H1 (cell line): Measurements from ENCODE around the gene BNC2. TPM values are rescaled to one million over a fixed set of nuclear protein-coding genes. Genes with fewer than 3 reads are reported as not detected.

Source experiments
- BACH1 ChIP-seq: IDR thresholded peaks from 2 replicates; pipeline ENCODE4 v1.6.1; 2012; ENCODE audit warnings: low read length, improper control_type of control experiment
- BRCA1 ChIP-seq: IDR thresholded peaks from 2 replicates; pipeline ENCODE4 v1.6.1; 2012; ENCODE audit warnings: low read depth, low read length, improper control_type of control experiment
- CBX8 ChIP-seq: fragments of 300-800, 300-1000 bp; sonication (generic); IDR thresholded peaks from 2 replicates; pipeline ENCODE4 v1.7.1; 2016; ENCODE audit warnings: low read depth, low read length, borderline replicate concordance
- CEBPB ChIP-seq: IDR thresholded peaks from 2 replicates; pipeline ENCODE4 v1.6.1; 2012; ENCODE audit warnings: low read depth, low read length
- JUN ChIP-seq: IDR thresholded peaks from 2 replicates; pipeline ENCODE4 v1.6.1; 2011; ENCODE audit warnings: low read depth, mild to moderate bottlenecking, improper control_type of control experiment, low read length
- PHF8 ChIP-seq: fragments of 200-600 bp; sonication (generic); conservative IDR thresholded peaks from 2 replicates; pipeline ENCODE4 v1.7.1; 2012; ENCODE audit warnings: low read depth, mild to moderate bottlenecking, inconsistent platforms, low read length, moderate library complexity
- RAD21 ChIP-seq, 2 experiments: IDR thresholded peaks in 1 of 2; conservative IDR thresholded peaks in 1 of 2; 2 replicates each; pipeline ENCODE4 v1.6.1; 2011; ENCODE audit warnings: low read depth in 2 of 2, low read length in 2 of 2, improper control_type of control experiment in 1 of 2, inconsistent platforms in 1 of 2, mild to moderate bottlenecking in 1 of 2, moderate library complexity in 1 of 2
- RXRA ChIP-seq: IDR thresholded peaks from 2 replicates; pipeline ENCODE4 v1.6.1; 2011; ENCODE audit warnings: low read depth, mild to moderate bottlenecking, low read length, moderate library complexity; ENCODE audit not compliant: insufficient read depth
- SIN3A ChIP-seq, 2 experiments: IDR thresholded peaks in 1 of 2; conservative IDR thresholded peaks in 1 of 2; 2 replicates each; pipeline ENCODE4 v1.6.1; 2011 to 2012; ENCODE audit warnings: low read length in 2 of 2, improper control_type of control experiment in 1 of 2, low read depth in 1 of 2, mild to moderate bottlenecking in 1 of 2
- polyA plus RNA-seq, 7 experiments: library from polyadenylated mRNA; depleted of rRNA in 3 of 7; stranded (reverse) in 5 of 7; unstranded in 2 of 7; fragments of >200 nt in 5 of 7; fragments of 200-250 nt in 2 of 7; gene quantifications; 1 replicate in 5 of 7; 2 replicates in 1 of 7; 4 replicates in 1 of 7; pipeline versions ENCODE4 v1.2.1 to v1.2.3, GENCODE V29; 2011 to 2013; ENCODE audit warnings: missing spikeins in 2 of 7, mixed read lengths in 2 of 7
- total RNA-seq: library from RNA; stranded (reverse); fragmentation: NEBNext Ultra II Directional; extraction: Animal tissue kit (Norgen Biotek cat#: 25700); gene quantifications from 2 replicates; pipeline ENCODE4 v1.2.1, GENCODE V29; 2021
- TF ChIP-seq, protein P1 (sequence below): fragments of 300-600 bp; sonication (generic); IDR thresholded peaks from 2 replicates; pipeline ENCODE4 v1.7.1; 2012; ENCODE audit warnings: low read length, moderate library complexity, mild to moderate bottlenecking, inconsistent platforms; ENCODE audit not compliant: insufficient replicate concordance
- TF ChIP-seq, protein P2 (sequence below): IDR thresholded peaks from 2 replicates; pipeline ENCODE4 v1.6.1; 2012; ENCODE audit warnings: inconsistent platforms

The BNC2 gene
- total and polyA plus RNA-seq, 2 of the 8 experiments (the other 6 are each of a cell fraction or from before 2014, with no cell fraction given), result 16.0 to 26.8 TPM

DNA sequence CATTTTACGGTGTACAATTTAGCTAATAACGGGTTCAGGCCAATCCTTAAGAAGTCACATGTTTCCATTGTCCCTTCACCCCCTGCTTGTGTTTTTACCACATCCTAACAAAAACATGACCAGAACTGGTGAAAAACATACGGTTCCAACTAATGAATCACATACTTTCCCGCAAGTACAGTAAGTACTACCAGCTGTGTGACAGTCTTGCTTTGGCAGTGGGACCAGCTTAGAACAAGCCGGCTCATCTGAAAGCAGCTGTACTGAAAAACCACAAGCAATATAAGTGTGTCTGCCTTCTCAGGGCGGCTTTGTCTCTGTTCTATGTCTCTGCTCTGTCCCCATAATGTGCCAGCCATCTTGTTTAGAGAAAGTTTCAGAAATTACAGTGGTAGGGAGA, 242.5 kb downstream of the BNC2 start (continued):
- TF ChIP-seq, protein P1, sequence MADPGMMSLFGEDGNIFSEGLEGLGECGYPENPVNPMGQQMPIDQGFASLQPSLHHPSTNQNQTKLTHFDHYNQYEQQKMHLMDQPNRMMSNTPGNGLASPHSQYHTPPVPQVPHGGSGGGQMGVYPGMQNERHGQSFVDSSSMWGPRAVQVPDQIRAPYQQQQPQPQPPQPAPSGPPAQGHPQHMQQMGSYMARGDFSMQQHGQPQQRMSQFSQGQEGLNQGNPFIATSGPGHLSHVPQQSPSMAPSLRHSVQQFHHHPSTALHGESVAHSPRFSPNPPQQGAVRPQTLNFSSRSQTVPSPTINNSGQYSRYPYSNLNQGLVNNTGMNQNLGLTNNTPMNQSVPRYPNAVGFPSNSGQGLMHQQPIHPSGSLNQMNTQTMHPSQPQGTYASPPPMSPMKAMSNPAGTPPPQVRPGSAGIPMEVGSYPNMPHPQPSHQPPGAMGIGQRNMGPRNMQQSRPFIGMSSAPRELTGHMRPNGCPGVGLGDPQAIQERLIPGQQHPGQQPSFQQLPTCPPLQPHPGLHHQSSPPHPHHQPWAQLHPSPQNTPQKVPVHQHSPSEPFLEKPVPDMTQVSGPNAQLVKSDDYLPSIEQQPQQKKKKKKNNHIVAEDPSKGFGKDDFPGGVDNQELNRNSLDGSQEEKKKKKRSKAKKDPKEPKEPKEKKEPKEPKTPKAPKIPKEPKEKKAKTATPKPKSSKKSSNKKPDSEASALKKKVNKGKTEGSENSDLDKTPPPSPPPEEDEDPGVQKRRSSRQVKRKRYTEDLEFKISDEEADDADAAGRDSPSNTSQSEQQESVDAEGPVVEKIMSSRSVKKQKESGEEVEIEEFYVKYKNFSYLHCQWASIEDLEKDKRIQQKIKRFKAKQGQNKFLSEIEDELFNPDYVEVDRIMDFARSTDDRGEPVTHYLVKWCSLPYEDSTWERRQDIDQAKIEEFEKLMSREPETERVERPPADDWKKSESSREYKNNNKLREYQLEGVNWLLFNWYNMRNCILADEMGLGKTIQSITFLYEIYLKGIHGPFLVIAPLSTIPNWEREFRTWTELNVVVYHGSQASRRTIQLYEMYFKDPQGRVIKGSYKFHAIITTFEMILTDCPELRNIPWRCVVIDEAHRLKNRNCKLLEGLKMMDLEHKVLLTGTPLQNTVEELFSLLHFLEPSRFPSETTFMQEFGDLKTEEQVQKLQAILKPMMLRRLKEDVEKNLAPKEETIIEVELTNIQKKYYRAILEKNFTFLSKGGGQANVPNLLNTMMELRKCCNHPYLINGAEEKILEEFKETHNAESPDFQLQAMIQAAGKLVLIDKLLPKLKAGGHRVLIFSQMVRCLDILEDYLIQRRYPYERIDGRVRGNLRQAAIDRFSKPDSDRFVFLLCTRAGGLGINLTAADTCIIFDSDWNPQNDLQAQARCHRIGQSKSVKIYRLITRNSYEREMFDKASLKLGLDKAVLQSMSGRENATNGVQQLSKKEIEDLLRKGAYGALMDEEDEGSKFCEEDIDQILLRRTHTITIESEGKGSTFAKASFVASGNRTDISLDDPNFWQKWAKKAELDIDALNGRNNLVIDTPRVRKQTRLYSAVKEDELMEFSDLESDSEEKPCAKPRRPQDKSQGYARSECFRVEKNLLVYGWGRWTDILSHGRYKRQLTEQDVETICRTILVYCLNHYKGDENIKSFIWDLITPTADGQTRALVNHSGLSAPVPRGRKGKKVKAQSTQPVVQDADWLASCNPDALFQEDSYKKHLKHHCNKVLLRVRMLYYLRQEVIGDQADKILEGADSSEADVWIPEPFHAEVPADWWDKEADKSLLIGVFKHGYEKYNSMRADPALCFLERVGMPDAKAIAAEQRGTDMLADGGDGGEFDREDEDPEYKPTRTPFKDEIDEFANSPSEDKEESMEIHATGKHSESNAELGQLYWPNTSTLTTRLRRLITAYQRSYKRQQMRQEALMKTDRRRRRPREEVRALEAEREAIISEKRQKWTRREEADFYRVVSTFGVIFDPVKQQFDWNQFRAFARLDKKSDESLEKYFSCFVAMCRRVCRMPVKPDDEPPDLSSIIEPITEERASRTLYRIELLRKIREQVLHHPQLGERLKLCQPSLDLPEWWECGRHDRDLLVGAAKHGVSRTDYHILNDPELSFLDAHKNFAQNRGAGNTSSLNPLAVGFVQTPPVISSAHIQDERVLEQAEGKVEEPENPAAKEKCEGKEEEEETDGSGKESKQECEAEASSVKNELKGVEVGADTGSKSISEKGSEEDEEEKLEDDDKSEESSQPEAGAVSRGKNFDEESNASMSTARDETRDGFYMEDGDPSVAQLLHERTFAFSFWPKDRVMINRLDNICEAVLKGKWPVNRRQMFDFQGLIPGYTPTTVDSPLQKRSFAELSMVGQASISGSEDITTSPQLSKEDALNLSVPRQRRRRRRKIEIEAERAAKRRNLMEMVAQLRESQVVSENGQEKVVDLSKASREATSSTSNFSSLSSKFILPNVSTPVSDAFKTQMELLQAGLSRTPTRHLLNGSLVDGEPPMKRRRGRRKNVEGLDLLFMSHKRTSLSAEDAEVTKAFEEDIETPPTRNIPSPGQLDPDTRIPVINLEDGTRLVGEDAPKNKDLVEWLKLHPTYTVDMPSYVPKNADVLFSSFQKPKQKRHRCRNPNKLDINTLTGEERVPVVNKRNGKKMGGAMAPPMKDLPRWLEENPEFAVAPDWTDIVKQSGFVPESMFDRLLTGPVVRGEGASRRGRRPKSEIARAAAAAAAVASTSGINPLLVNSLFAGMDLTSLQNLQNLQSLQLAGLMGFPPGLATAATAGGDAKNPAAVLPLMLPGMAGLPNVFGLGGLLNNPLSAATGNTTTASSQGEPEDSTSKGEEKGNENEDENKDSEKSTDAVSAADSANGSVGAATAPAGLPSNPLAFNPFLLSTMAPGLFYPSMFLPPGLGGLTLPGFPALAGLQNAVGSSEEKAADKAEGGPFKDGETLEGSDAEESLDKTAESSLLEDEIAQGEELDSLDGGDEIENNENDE, result no peak
- TF ChIP-seq CEBPB, result no peak
- TF ChIP-seq JUN, result no peak
- TF ChIP-seq, protein P2, sequence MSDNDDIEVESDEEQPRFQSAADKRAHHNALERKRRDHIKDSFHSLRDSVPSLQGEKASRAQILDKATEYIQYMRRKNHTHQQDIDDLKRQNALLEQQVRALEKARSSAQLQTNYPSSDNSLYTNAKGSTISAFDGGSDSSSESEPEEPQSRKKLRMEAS, result no peak
- no peak for TF ChIP-seq CBX8
- TF ChIP-seq BACH1, result no peak
- no peak for TF ChIP-seq RAD21 (IDR thresholded peaks at IDR 0.05 in 1 of 2, conservative IDR thresholded peaks at IDR 0.05 in 1 of 2; ENCODE audit: low read depth in 2 of 2, low read length in 2 of 2)
- no peak for TF ChIP-seq BRCA1
- TF ChIP-seq PHF8, result no peak
- no peak for TF ChIP-seq RXRA
- TF ChIP-seq SIN3A (conservative IDR thresholded peaks at IDR 0.05 in 1 of 2, IDR thresholded peaks at IDR 0.05 in 1 of 2; ENCODE audit: low read depth in 1 of 2, low read length in 2 of 2), result no peak
